Activated T-cell treated with anti-CD3 and anti-CD28 coated beads, Interleukin-2, amount 50 U/mL, for 24 hours (primary cell): Measurements from ENCODE around the gene NIF3L1.
"Not testable (repeated sequence)": the region's sequence is repeated elsewhere in the genome, so short reads cannot be mapped to it uniquely, and the experiment has no call there.

ENCODE experiments used
- DNase-seq: peaks from one replicate; pipeline ENCODE4 v3.0.0-alpha.2; 2020
- H3K27ac Mint-ChIP-seq: 2 replicates; pipeline ENCODE4 v1.8.0; 2020; ENCODE audit warnings: mild to moderate bottlenecking, mixed read lengths
- H3K27me3 Mint-ChIP-seq: 2 replicates; pipeline ENCODE4 v1.8.0; 2020; ENCODE audit warnings: mixed read lengths
- H3K36me3 Mint-ChIP-seq: 2 replicates; pipeline ENCODE4 v1.8.0; 2020; ENCODE audit warnings: low read depth, mixed read lengths
- H3K4me1 Mint-ChIP-seq: 2 replicates; pipeline ENCODE4 v1.8.0; 2020; ENCODE audit warnings: low read depth, mixed read lengths
- H3K4me3 Mint-ChIP-seq: 2 replicates; pipeline ENCODE4 v1.8.0; 2020; ENCODE audit warnings: mild to moderate bottlenecking, moderate library complexity, mixed read lengths
- H3K9me3 Mint-ChIP-seq: 2 replicates; pipeline ENCODE4 v1.8.0; 2020; ENCODE audit warnings: mixed read lengths

Gene NIF3L1

DNA sequence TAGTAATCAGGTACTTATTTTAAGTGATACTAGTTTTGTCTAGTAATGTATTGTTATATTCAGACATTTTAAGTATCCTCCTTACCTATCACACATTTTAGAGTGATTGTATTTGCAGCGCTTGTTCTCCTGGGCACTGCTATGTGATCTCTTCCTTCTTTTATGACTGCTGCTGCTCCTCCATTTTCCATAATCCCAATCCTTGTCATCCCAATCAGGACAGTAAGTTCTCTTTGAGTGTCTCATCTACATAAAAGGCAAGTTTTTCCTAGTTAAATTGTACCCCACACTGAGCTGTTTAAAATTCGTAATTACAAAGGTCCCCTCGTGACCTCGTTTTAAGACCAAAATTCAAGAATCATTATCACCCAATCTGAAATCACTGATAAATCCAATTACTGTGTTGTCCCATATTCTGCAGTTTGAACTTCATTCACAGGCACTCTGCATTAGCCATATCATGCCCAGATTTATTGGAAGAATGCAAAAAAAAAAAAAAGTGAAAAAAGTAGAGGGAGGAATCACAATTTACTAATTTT lies 27.5 kb upstream of the NIF3L1 start:
- peak overlapping the region; percentile 92 for H3K4me3 Mint-ChIP-seq
- H3K9me3 Mint-ChIP-seq = no peaks in the 10 kb centered on the region
- no peaks in the 10 kb centered on the region for H3K27me3 Mint-ChIP-seq
- H3K36me3 Mint-ChIP-seq = peaks cover 81% of the 10 kb centered on the region
- H3K27ac Mint-ChIP-seq = peak overlapping the region; percentile 98
- peaks cover 58% of the 10 kb centered on the region for H3K4me1 Mint-ChIP-seq
- no peak for DNase-seq

DNA sequence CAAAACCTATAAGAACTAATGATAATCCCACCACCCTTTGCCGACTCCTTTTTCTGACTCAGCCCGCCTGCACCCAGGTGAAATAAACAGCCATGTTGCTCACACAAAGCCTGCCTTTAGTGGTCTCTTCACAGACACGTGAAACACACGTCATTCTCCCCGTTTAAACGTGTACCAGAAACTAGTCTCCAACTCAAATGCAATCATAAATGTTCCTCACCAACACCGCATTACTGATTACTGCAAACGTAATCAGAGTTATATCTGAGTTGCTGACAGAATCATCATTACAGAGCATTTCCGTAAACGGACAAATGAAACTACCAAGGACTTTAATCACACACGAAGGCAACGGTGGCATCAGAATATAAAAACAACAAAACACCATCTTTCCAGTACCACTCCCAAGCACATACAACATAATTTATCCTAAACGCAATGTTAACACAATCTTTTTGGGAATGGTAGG lies 26.6 kb upstream of the NIF3L1 start:
- Mint-ChIP-seq H3K4me1 (peaks cover 49% of the 10 kb centered on the region), H3K4me3 (peak overlapping the region; percentile 92), H3K27ac (peak overlapping the region; percentile 98), H3K9me3 (no peaks in the 10 kb centered on the region), H3K27me3 (no peaks in the 10 kb centered on the region), H3K36me3 (peaks cover 72% of the 10 kb centered on the region)
- DNase-seq = peak; percentile 66

DNA sequence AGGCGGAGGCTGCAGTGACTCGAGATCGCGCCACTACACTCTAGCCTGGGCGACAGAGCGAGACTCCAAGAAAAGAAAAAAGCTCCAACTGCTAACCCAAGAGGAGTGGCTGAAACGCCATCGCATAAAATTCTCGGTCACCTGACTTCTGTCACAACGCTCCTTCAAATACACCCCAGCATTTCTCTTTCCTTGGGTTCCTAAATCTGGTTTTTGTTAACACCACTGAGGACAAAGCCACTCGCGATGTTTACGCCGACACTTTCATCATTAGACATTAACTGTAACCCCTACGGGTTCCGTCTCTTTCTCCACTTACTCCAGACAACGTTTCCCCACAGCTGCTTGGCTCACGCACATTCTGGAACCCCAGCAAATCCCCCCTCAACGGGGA lies 25.4 kb upstream of the NIF3L1 start:
- no peaks in the 10 kb centered on the region for H3K9me3 Mint-ChIP-seq
- H3K4me1 Mint-ChIP-seq = peaks cover 39% of the 10 kb centered on the region
- peak overlapping the region; percentile 98 for H3K27ac Mint-ChIP-seq
- peak overlapping the region; percentile 92 for H3K4me3 Mint-ChIP-seq
- no peaks in the 10 kb centered on the region for H3K27me3 Mint-ChIP-seq
- H3K36me3 Mint-ChIP-seq = peaks cover 64% of the 10 kb centered on the region
- DNase-seq = no peak

DNA sequence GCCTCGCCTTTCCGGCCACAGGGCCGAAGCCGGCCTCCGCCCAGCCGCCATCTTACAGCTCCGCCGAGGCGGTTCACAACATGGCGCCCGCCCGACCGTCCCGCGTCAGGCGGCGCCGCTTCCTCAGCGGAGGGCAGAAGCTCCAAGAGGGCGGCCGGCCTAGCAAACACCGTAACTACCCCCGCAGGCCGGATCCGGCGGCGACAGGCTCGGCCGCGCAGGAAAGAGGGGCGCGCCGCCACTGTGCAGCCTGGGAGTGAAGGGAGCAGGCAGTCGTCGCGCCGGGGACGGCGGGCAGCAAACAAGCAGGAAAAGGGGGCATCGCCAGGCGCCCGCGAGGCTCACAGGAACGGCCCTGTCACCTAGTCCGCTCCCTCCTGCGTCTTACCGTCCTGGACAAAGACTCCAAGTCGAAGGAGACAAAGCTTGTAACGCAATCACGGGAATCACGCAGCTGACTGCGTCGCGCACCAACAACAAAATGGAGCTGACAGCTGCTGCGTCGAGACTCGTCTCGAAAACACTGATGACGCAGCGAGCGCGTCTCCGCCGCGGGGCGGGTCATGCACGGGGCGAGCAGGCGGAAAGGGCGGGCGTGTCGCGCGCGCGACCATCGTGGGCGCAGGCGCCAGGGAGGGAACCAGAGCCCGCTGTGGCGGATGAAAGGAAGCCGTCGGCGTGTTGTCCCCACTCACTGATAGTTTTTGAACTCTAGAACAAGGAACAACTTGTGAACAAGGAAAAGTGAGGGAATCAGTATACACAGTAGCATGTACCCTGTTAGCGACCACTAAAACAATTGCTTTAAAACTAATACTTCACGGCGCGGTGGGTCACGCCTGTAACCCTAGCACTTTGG lies 24.8 kb upstream of the NIF3L1 start, which contains the start of gene CLK1:
CLK1 (minus strand) TSS at position 483 of the 859 bp plus-strand sequence. CDS start 2,796 bp downstream, outside the sequence.
- peak within 1 kb of the TSS; percentile 92 for H3K4me3 Mint-ChIP-seq
- H3K9me3 Mint-ChIP-seq = no peaks in the 10 kb centered on the region
- DNase-seq = peak; percentile 97
- peak within 1 kb of the TSS; percentile 98 for H3K27ac Mint-ChIP-seq
- H3K36me3 Mint-ChIP-seq = peaks cover 63% of the 10 kb centered on the region
- peaks cover 38% of the 10 kb centered on the region for H3K4me1 Mint-ChIP-seq
- no peaks in the 10 kb centered on the region for H3K27me3 Mint-ChIP-seq

DNA sequence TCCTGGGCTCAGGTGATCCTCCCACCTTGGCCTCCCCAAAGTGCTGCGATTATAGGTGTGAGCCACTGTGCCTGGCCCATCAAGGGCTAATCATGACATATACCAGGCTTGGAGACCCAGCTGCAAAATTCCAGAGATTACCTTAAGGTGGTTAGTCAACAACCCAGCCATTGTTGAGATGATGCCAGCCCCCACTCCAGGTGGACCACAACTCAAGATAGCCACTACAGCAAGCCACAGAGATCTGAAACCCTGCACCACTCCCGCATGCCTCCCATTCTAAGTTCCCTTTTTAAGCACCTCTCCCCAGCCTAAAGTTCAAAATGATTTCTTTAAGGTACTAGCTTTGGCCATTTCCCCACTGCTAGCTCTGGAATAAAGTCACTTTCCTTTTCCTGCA lies 20.2 kb upstream of the NIF3L1 start:
- DNase-seq = no peak
- no peak overlapping the region for H3K4me3 Mint-ChIP-seq
- peaks cover 21% of the 10 kb centered on the region for H3K4me1 Mint-ChIP-seq
- no peaks in the 10 kb centered on the region for H3K9me3 Mint-ChIP-seq
- H3K36me3 Mint-ChIP-seq = peaks cover 50% of the 10 kb centered on the region
- H3K27ac Mint-ChIP-seq = peak overlapping the region; percentile 47
- H3K27me3 Mint-ChIP-seq = no peaks in the 10 kb centered on the region

DNA sequence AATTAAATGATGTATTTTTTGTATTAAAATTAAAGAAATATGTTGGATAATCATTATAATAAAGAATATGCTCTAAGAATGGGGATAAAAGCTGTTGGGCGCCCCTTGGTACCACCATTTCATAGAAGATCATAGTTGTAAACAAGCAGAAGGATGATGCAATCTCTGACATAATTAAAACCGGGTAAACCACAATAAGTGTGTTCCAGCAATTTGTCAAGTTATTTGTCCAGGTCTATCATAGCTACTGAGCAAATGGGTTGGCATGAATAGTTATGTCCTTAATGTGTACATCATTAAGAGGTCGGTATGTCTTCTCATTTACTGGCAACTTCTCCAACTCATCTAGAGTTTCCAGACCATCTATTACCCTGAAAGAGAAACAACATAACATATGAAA lies 18.0 kb upstream of the NIF3L1 start:
- DNase-seq = no peak
- no peak overlapping the region for H3K4me3 Mint-ChIP-seq

DNA sequence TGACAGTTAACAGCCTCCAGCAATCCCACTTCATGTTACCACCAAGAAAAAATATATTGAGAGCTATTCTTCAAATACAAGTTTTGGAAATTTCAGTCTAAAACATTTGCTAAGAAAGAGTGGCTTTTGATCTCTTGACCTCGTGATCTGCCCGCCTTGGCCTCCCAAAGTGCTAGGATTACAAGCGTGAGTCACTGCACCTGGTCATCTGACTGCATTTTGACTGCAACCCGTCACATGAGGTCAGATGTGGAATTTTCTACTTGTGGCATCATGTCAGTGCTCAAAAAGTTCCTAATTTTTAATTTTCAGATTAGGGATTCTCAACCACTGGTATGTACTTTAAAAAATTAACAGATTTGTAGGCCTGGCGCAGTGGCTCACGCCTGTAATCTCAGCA lies 15.6 kb upstream of the NIF3L1 start:
- peaks cover 79% of the 10 kb centered on the region for H3K36me3 Mint-ChIP-seq

More for the DNA sequence above, 18.0 kb upstream of the NIF3L1 start:
- H3K27me3 Mint-ChIP-seq = no peaks in the 10 kb centered on the region
- peaks cover 12% of the 10 kb centered on the region for H3K4me1 Mint-ChIP-seq
- H3K27ac Mint-ChIP-seq = no peak overlapping the region
- H3K9me3 Mint-ChIP-seq = no peaks in the 10 kb centered on the region
- peaks cover 63% of the 10 kb centered on the region for H3K36me3 Mint-ChIP-seq

DNA sequence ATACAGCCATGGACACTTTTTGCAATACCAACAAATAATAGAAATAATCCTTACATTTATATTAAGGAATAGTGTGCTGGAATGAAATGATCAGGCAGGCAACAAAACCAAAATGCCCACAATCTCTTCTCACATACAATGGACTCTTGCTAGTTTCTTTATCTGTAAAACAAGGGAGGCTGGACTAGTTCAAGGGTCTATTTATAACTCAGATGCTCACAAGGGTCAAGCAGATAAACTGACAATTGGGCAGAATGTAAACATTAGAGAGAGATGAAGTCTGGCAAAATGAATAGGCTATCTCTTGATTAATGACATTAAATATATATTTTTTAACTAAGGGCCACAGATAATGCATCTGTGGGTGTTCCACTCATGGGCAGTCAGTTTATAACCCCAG lies 11.7 kb upstream of the NIF3L1 start:
- no peak for DNase-seq
- Mint-ChIP-seq H3K27me3 (no peaks in the 10 kb centered on the region), H3K4me3 (no peak overlapping the region), H3K27ac (no peak overlapping the region), H3K9me3 (no peaks in the 10 kb centered on the region), H3K4me1 (peaks cover 15% of the 10 kb centered on the region), H3K36me3 (peaks cover 88% of the 10 kb centered on the region)

More for the DNA sequence above, 15.6 kb upstream of the NIF3L1 start:
- no peak overlapping the region for H3K4me3 Mint-ChIP-seq
- H3K4me1 Mint-ChIP-seq = peaks cover 12% of the 10 kb centered on the region
- H3K27me3 Mint-ChIP-seq = no peaks in the 10 kb centered on the region
- no peak overlapping the region for H3K27ac Mint-ChIP-seq
- no peak for DNase-seq
- H3K9me3 Mint-ChIP-seq = no peaks in the 10 kb centered on the region

DNA sequence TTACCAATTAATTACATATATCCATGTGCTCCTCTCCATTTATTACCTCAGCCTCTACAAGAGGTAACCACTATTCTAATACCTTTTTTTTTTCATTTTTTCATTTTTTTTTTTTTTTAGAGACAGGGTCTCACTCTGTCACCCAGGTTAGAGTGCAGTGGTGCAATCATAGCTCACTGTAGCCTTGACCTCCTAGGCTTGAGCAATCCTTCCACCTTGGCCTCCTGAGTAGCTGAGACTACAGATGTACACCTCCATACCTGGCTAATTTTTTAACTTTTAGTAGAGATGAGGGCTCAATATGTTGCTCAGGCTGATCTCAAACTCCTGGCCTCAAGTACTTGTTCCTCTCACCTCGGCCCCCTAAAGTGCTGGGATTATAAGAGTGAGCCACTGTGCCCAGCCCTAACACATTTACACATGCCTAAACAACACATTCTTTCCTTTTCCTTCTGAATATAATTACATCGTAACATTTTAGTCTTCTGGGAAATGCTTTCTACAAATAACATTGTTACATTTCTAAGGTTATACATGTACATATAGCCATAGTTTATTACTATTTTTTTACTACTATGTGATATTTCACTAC lies 10.8 kb upstream of the NIF3L1 start:
- Mint-ChIP-seq H3K36me3 (peaks cover 88% of the 10 kb centered on the region), H3K9me3 (no peaks in the 10 kb centered on the region), H3K4me1 (peaks cover 16% of the 10 kb centered on the region)

DNA sequence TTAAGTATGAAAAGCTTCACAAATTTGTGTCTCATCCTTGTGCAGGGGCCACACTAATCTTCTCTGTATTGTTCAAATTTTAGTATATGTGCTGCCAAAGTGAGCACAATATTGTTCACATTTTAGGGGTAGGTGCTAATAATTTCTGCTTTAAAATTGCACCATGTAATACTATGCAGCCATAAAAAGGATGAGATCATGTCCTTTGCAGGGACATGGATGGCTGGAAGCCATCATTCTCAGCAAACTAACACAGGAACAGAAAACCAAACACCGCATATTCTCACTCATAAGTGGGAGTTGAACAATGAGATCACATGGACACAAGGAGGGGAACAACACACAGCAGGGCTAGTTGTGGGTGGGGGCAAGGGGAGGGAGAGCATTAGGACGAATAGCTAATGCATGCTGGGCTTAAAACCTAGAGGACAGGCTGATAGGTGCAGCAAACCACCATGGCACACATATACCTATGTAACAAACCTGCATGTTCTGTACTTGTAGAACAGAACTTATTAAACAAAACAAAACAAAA lies 7.4 kb upstream of the NIF3L1 start:
- H3K9me3 Mint-ChIP-seq, H3K27me3 Mint-ChIP-seq, DNase-seq, H3K4me3 Mint-ChIP-seq: not testable (repeated sequence)
- peaks cover 27% of the 10 kb centered on the region for H3K4me1 Mint-ChIP-seq
- peaks cover 83% of the 10 kb centered on the region for H3K36me3 Mint-ChIP-seq
- peak overlapping the region; percentile 81 for H3K27ac Mint-ChIP-seq

More for the DNA sequence above, 10.8 kb upstream of the NIF3L1 start:
- DNase-seq = no peak
- Mint-ChIP-seq H3K27me3 (no peaks in the 10 kb centered on the region), H3K4me3 (no peak overlapping the region), H3K27ac (no peak overlapping the region)

DNA sequence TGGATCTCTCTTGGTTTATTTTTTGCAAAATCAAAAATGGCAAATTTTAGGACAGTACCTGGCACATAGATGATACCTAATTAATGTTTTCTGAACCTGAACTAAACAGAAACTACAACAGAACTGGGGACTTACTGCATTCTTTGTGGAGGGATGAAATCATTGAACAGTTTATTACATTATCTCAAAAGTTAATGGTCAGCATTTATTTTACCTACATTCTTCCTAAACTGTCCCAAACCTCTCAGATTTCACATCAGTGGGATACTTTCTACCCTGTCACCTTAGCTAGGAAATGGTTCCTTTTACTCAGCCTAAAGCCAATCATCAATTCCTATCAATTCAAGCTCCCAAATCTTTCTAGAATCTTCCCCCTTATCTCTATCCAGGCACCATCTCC lies 10.3 kb downstream of the NIF3L1 start:
- Mint-ChIP-seq H3K36me3 (peaks cover 87% of the 10 kb centered on the region), H3K27me3 (no peaks in the 10 kb centered on the region), H3K27ac (peak overlapping the region; percentile 19), H3K4me1 (peaks cover 17% of the 10 kb centered on the region), H3K9me3 (no peaks in the 10 kb centered on the region), H3K4me3 (no peak overlapping the region)
- no peak for DNase-seq

DNA sequence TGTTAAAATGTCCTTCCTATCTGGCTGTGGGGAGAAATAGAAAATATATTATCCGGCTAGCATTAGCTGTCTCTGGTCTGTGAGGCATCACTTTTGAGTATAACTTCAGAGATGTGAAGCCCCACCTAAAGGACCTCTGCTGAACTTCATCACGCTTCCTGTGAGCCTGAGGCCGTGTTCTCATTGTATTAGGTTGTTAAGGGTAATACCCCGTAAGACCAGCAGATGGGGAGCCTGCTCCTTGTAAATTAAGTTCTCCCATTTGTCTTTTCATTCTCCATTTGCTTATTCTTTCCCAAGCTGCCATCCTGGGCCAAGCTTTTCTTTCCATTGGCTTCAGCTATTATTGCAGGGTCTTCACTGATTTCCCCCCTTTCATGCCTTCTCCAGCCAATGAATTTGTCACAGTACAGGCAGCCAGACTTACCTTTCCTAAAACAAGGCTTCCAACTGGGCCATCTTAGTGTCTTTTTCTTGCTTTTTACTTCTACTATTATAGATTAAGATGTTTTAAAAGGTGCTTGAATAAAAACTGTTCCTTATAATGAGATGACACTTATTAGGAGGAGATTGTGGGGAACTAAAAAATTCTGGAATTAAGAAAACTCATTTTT lies 12.4 kb downstream of the NIF3L1 start:
- Mint-ChIP-seq H3K4me1 (peaks cover 17% of the 10 kb centered on the region), H3K4me3 (no peak overlapping the region), H3K9me3 (no peaks in the 10 kb centered on the region), H3K36me3 (peaks cover 82% of the 10 kb centered on the region), H3K27ac (peak overlapping the region; percentile 77), H3K27me3 (no peaks in the 10 kb centered on the region)
- peak; percentile 46 for DNase-seq

DNA sequence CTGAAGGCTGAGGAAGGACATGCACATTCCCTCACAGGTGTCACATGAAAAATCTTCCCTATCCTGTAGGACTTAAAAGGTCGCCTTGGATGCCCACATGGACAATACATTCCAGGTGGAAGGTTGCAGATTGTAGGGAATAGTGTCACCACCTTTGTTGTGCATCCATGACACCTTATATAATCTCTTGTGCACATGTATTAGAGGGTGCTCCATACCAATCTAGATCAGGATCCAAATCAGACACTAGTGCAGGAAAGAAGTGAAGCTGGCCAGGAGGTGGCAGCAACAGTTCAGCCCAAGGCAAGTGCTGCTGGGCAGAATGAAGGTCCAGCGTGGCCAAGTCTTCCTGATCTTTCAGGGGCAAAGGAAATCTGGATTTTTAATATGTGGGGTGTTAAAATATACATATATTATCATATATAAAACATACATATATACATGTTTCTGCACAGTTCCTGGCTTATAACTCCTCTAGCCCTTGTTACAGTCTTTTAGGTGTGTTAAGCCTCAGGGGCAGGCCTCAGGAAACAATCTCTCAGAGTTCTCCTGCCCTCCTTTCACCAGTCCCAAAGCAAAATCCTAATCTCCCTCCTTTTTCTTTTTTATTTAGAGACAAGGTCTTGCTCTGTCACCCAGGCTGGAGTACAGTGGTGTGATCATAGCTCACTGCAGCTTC lies 16.6 kb downstream of the NIF3L1 start:
- H3K4me3 Mint-ChIP-seq = no peak overlapping the region
- peak; percentile 56 for DNase-seq
- H3K27ac Mint-ChIP-seq = peak overlapping the region; percentile 10
- H3K4me1 Mint-ChIP-seq = peaks cover 10% of the 10 kb centered on the region
- peaks cover 80% of the 10 kb centered on the region for H3K36me3 Mint-ChIP-seq
- H3K9me3 Mint-ChIP-seq = no peaks in the 10 kb centered on the region
- H3K27me3 Mint-ChIP-seq = no peaks in the 10 kb centered on the region

DNA sequence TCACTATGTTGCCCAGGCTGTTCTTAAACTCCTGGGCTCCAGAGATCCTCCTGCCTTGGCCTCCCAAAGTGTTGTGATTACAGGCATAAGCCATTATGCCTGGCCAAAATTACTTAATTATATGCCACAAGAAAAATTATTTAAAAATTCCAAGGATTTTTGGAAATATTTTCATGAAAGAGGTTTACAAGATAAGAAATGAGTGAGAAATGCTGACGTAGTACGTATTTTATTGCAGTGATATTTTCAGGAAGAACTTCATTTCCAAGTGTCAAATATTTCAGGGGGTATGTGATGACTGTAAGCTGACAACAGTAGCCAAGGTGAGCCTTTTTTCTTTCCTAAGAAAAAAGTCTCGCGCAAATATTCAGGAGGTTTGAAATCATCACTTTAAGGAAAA lies 20.8 kb downstream of the NIF3L1 start:
- Mint-ChIP-seq H3K27me3 (no peaks in the 10 kb centered on the region), H3K4me1 (no peaks in the 10 kb centered on the region), H3K9me3 (no peaks in the 10 kb centered on the region), H3K4me3 (no peak overlapping the region), H3K36me3 (peaks cover 82% of the 10 kb centered on the region), H3K27ac (peak overlapping the region; percentile 50)
- no peak for DNase-seq
